Measurements from ENCODE around the gene LAMB1. TPM values are rescaled to one million over a fixed set of nuclear protein-coding genes. Genes with fewer than 3 reads are reported as not detected.

The LAMB1 gene
- total RNA-seq, 1 experiment from 2014 or later, result 32.0 TPM

GRCh38 chr7:108009873-108010272 is 6.9 kb upstream of the LAMB1 start:
- no peaks in the 10 kb centered on the region for H4K20me1 ChIP-seq (ENCODE audit: insufficient read depth)
- H2AFZ ChIP-seq (ENCODE audit: low read depth, low read length, poor library complexity, severe bottlenecking), result no peak overlapping the region
- H3K27ac ChIP-seq (ENCODE audit: low read depth, low read length), result no peak overlapping the region
- no peaks in the 10 kb centered on the region for H3K9me2 ChIP-seq (ENCODE audit: insufficient read depth)
- no TSS peak for BruUV-seq (replicated peaks)
- no peak overlapping the region for H3K4me3 ChIP-seq (replicated peaks in 1 of 2; ENCODE audit: low read depth in 1 of 2, low read length in 2 of 2)
- RAD21 ChIA-PET (ENCODE audit: low non-redundant PET in 1 of 2, low total read pairs in 2 of 2, uncharacterized antibody in 2 of 2, unreplicated experiment in 2 of 2), result no interaction called here
- POLR2A ChIA-PET, result no interaction called here
- no peaks in the 10 kb centered on the region; the same call in 1 of the 2 replicates for H3K27me3 ChIP-seq (ENCODE audit: insufficient read depth, low read length)
- DNase-seq (ENCODE audit: low read depth, low spot score) (no peak), ATAC-seq (no peak)
- no peak overlapping the region for H3K9ac ChIP-seq (ENCODE audit: low read length)
- intact Hi-C loops (cut with micrococcal nuclease), result no loop called here
- no peaks in the 10 kb centered on the region for H3K36me3 ChIP-seq (ENCODE audit: control insufficient read depth in 1 of 2, insufficient read depth in 2 of 2, low read length in 2 of 2)
- TF ChIP-seq ELF1 (IDR thresholded peaks at IDR 0.05; ENCODE audit: borderline replicate concordance, low read depth) (no peak), POLR2AphosphoS5 (IDR thresholded peaks at IDR 0.05; ENCODE audit: low read depth, low read length) (no peak), CBX3 (IDR thresholded peaks at IDR 0.05; ENCODE audit: low read depth) (no peak), POLR2A (IDR thresholded peaks at IDR 0.05; ENCODE audit: borderline replicate concordance, extremely low read depth, insufficient read depth, insufficient read length) (no peak), CTCF (IDR thresholded peaks at IDR 0.05 in 2 of 3, conservative IDR thresholded peaks at IDR 0.05 in 1 of 3; ENCODE audit: borderline replicate concordance in 1 of 3, insufficient read depth in 1 of 3, low read depth in 2 of 3, low read length in 2 of 3) (no peak), RAD21 (IDR thresholded peaks at IDR 0.05; ENCODE audit: low read depth) (no peak), SIN3A (IDR thresholded peaks at IDR 0.05; ENCODE audit: low read depth) (no peak), ZBTB33 (IDR thresholded peaks at IDR 0.05; ENCODE audit: extremely low read depth, insufficient replicate concordance, low read length) (no peak), TCF7L2 (IDR thresholded peaks at IDR 0.05; ENCODE audit: borderline replicate concordance, extremely low read depth, insufficient read depth, insufficient read length) (no peak), REST (IDR thresholded peaks at IDR 0.05; ENCODE audit: low read depth) (no peak), ZFX (IDR thresholded peaks at IDR 0.05) (no peak), CEBPB (IDR thresholded peaks at IDR 0.05; ENCODE audit: low read depth) (no peak), EZH2 (IDR thresholded peaks at IDR 0.05) (no peak), EGR1 (IDR thresholded peaks at IDR 0.05; ENCODE audit: low read depth) (no peak), ZNF274 (IDR thresholded peaks at IDR 0.05; ENCODE audit: low read depth, low read length) (no peak), SRF (IDR thresholded peaks at IDR 0.05; ENCODE audit: low read depth) (no peak), FOSL1 (IDR thresholded peaks at IDR 0.05; ENCODE audit: low read depth) (no peak), JUND (IDR thresholded peaks at IDR 0.05) (no peak), YY1 (IDR thresholded peaks at IDR 0.05; ENCODE audit: extremely low read depth, insufficient replicate concordance, low read depth, low read length) (no peak)
- peaks cover 10 to 15% of the 10 kb centered on the region in 2 experiments for H3K4me1 ChIP-seq (ENCODE audit: control insufficient read depth in 1 of 2, insufficient read depth in 2 of 2, low read length in 2 of 2)
- H3K79me2 ChIP-seq (ENCODE audit: insufficient read depth, low read length), result no peaks in the 10 kb centered on the region
- CTCF ChIA-PET, result no interaction called here
- no peak overlapping the region for H3K4me2 ChIP-seq (ENCODE audit: low read length)
- H3K9me3 ChIP-seq (ENCODE audit: control insufficient read depth in 1 of 2, insufficient read depth in 1 of 2, low read depth in 1 of 2, low read length in 2 of 2), result no peaks in the 10 kb centered on the region

All from HCT116 (cell line).